HG02885 (cell line): ENCODE data around the gene TMEM44.
"Not testable (repeated sequence)": the region's sequence is repeated elsewhere in the genome, so short reads cannot be mapped to it uniquely, and the experiment has no call there.

Experiments
- ATAC-seq: cut with Tn5 transposase; IDR thresholded peaks from one replicate; pipeline ENCODE4 v1.9.1; 2021; ENCODE audit warnings: mild to moderate bottlenecking; ENCODE audit not compliant: unreplicated experiment, poor library complexity

The TMEM44 gene

DNA sequence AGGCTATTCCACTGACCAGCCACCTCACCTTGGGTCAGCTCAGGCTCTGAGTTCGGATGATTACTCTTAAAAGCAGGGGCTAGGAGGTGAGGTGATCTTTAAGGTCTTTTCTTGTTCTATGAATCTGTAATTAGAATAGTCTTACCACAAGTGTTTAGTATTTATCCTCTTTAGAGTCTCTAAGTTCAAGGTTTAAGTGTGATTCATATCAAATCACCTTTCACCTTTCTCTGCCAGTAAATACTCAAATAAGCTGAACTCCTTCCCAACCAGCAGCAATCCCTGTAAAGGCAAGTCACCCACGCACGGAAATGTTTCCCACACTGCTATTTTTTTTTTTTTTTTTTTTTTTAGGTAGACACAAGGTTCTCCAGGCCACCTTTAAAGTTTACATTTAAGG lies 14.5 kb upstream of the TMEM44 start:
- no peak for ATAC-seq

DNA sequence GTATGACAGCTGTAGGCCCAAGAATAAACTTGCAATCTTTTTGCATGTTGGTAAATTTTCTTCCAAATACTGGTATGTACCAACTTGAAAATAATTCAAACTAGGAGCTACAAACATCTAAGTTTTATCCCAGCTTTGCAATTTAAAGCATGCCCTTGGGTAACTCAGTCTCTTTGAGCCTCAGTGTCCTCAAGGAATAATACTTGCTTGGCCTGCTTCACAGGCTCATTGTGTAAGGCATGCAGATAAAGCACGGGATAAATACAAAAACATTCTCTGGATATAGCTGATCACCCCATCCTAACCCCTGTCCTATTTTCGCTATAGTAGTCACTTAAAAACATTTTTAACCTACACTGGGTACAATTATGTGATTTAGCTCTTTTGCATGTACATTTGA lies 9.6 kb upstream of the TMEM44 start:
- no peak for ATAC-seq

GRCh38 chr3:194640829-194641228 lies 7.6 kb upstream of the TMEM44 start:
- ATAC-seq, result no peak

DNA sequence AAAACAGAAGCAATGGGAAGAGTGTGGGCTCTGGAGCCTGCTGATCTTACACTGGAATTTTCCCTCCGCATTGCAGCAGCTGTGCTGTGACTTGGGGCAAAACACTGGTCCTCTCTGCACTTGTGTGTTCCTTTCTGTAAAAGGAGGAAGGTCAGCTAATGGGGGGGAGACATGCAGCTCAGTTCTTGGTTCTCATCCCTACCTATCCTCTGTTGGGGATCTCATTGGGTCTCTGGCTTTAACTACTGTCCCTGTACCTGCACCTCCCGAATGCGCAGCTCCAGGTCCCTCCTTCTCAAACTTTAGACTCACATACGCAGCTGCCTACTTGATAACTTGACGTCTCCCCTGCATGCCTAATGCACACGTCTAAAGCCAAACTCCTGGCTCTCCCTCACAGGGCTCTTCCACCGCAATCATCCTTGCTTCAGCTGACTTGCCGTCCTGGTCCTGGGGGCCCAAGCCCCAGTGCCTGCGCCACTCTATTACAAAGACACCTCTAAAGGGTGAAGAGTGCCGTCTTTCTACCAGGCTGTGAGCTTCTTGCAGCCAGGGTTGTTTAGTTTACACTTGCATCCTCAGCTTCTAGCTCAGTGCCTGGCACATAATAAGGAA lies 5.9 kb upstream of the TMEM44 start:
- ATAC-seq, result no peak

- ATAC-seq, result no peak
These were observed 4.6 kb upstream of the TMEM44 start for GRCh38 chr3:194637541-194638400.

DNA sequence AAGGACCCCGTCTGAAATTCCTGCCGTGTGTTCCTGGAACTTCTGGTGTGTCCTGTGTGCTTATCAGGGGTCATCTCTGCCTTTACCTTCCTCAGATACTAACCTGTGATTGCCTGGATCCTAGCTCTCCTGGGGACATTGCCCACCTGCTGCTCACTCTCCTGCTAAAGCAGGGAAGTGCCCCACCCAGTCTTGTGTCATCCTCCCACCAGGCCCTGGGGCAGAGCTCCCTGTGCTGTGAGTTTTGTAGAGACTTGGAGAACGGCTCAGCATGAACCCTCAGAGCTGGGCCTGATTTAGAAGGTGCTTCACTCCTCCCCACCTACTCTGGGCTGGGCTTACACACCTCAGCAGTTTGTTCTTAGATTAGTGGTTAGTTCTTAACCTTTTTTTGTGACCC lies 3.8 kb upstream of the TMEM44 start:
- no peak for ATAC-seq

- ATAC-seq, result peak; percentile 57
These were observed 340 bp downstream of the TMEM44 start for GRCh38 chr3:194632809-194633348.

DNA sequence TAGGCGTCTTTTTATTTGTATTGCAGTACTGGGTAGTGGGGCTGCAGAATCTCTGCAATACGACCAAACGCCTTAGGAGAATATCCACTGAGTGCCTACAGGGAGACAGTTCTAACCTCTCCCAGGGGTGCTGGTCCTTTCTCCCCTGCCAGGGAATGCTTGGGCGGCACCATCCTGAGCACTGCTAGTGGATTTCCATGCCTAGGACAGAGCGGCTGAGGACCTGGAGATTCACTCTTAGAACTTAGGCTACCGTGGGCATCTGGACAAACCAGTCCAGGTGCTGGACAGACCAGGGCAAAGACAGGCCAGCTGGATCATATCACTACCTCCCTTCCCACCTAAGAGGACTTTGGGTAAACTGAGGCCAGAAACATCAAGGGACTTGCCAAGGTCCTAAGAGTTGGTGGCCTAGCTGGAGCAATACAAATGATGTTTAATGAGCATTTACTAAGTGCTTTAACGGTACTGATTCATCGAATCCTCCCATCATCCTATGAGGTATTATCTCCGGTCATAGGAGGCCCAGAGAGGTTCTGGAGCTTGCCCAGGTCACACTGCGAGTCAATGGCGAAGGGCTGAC lies 902 bp downstream of the TMEM44 start:
- no peak for ATAC-seq

GRCh38 chr3:194631696-194632095 lies 1.5 kb downstream of the TMEM44 start:
- no peak for ATAC-seq

- ATAC-seq, result not testable (repeated sequence)
These were observed 2.5 kb downstream of the TMEM44 start for GRCh38 chr3:194630681-194631080.

DNA sequence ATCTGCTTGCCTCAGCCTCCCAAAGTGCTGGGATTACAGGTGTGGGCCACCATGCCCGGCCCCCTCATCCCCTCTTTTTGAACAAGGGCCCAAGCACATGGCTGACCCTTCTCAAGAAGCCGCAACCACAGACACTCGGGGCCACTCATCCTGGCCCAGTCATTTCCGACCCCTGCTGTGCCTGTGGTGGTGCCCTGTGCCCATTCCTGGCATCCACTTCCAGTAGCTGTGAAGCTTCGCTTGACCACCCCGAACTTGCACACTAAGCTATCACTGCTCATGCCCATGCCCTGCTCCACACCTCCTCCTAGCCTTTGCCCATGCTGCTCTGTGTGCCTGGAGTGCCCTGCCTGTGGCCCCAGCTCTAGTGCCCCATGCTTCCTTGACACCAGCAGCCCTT lies 8.3 kb downstream of the TMEM44 start:
- no peak for ATAC-seq

- ATAC-seq, result no peak
These were observed 9.5 kb downstream of the TMEM44 start for GRCh38 chr3:194623449-194624290.

GRCh38 chr3:194622621-194623340 lies 10.4 kb downstream of the TMEM44 start:
- ATAC-seq, result no peak

DNA sequence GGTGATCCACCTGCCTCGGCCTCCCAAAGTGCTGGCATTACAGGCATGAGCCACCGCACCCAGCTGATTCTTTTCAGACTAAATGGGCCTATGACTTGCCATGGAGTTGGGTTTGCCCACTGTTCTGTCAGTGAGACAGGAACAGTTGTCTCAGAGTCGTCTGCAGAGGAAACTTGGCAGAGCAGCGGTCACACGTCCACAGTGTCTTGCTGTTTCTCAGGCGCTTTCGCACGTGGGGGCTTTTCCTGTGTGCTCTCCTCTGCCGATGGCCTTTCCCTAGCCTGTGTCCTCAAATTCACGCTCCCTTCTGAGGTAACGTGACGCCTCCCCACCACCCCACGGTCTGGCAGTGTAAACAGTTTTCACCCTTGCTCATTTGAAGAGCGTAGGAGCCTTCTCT lies 11.3 kb downstream of the TMEM44 start:
- no peak for ATAC-seq

GRCh38 chr3:194620196-194620595 lies 13.0 kb downstream of the TMEM44 start:
- no peak for ATAC-seq

DNA sequence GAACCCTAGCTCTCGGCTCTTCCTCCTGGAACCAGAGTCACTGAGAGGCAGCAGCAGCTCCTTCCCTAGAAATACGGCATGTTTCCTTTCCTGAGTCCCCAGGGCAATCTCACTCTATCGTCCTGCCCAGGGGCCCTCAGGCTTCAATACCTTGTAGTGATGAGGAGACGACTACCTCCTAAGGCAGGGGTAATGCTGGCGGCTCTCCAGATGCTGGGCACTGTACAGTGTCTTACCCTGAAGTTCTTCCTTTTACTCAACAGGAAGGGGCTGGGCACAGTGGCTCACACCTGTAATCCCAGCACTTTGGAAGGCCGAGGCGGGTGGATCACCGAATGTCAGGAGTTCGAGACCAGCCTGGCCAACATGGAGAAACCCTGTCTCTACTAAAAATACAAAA lies 13.5 kb downstream of the TMEM44 start:
- no peak for ATAC-seq

- no peak for ATAC-seq
These were observed 14.2 kb downstream of the TMEM44 start for GRCh38 chr3:194618858-194619608.

- ATAC-seq, result peak; percentile 74
These were observed 15.4 kb downstream of the TMEM44 start for GRCh38 chr3:194617827-194618226.

- no peak for ATAC-seq
These were observed 16.0 kb downstream of the TMEM44 start for GRCh38 chr3:194617143-194617671.
